Breast epithelium (tissue), 3 donors: Measurements from ENCODE around the gene CDKL2.

ENCODE experiments used
- CTCF ChIP-seq, 3 donors: fragments of 450-650 bp; IDR thresholded peaks; one replicate each; pipeline ENCODE4 v1.5.1; 2016 to 2017; ENCODE audit warnings: antibody characterized with exemption in 3 of 3, mild to moderate bottlenecking in 3 of 3, moderate library complexity in 3 of 3
- POLR2A ChIP-seq: fragments of 450-650 bp; IDR thresholded peaks from one replicate; pipeline ENCODE4 v1.6.1; 2016; ENCODE audit warnings: antibody characterized with exemption, mild to moderate bottlenecking, moderate library complexity

- TF ChIP-seq POLR2A: no peak
- no peak for TF ChIP-seq CTCF (IDR thresholded peaks at IDR 0.05)
These were observed 82.5 kb downstream of the CDKL2 start for GRCh38 chr4:75547647-75548387.
